Naive thymus-derived CD4-positive, alpha-beta T cell (primary cell): Measurements from ENCODE around the gene ANK3. TPM values are rescaled to one million over a fixed set of nuclear protein-coding genes. Genes with fewer than 3 reads are reported as not detected.
A peak's percentile ranks its signal among the peaks of the same experiment; 100 is the strongest.

ENCODE experiments used
- ATAC-seq: fragments of 150-1000 bp; cut with Tn5 transposase; 2 replicates; pipeline ENCODE4 v1.10.0; 2021; ENCODE audit warnings: mild to moderate bottlenecking, moderate library complexity
- CTCF ChIA-PET: fragments of 350-600 bp; sonication (Branson Sonifier 250); formaldehyde crosslinking; loops from one replicate; lab custom pipeline; 2021; ENCODE audit warnings: antibody characterized with exemption; lab: Charles Lee
- POLR2A ChIA-PET: fragments of 350-600 bp; sonication (Branson Sonifier 250); formaldehyde crosslinking; loops from one replicate; lab custom pipeline; 2021; ENCODE audit warnings: antibody characterized with exemption, inconsistent platforms; lab: Charles Lee
- DNase-seq, 9 donors: peaks; one replicate each; pipeline versions ENCODE4 v3.0.0 to v3.0.0-alpha.2; 2020 to 2022; ENCODE audit warnings: mixed read lengths in 1 of 9
- H3K27ac ChIP-seq: one replicate; pipeline ENCODE4 v1.7.0; 2013; ENCODE audit warnings: mild to moderate bottlenecking, low read depth, low read length, moderate library complexity
- H3K27me3 ChIP-seq, 2 donors: one replicate each; pipeline ENCODE4 v1.7.0; 2013; ENCODE audit warnings: low read length in 2 of 2, mild to moderate bottlenecking in 2 of 2, moderate library complexity in 2 of 2; ENCODE audit not compliant: control insufficient read depth in 2 of 2, insufficient read depth in 2 of 2
- H3K36me3 ChIP-seq, 3 experiments: 1 replicate in 2 of 3; 2 replicates in 1 of 3; pipeline ENCODE4 v1.7.0; 2013; ENCODE audit warnings: low read length in 3 of 3, mild to moderate bottlenecking in 3 of 3, moderate library complexity in 1 of 3; ENCODE audit not compliant: insufficient read depth in 3 of 3, control insufficient read depth in 2 of 3
- H3K4me1 ChIP-seq, 2 donors: one replicate each; pipeline ENCODE4 v1.7.0; 2013; ENCODE audit warnings: low read length in 2 of 2, mild to moderate bottlenecking in 2 of 2, moderate library complexity in 1 of 2; ENCODE audit not compliant: control insufficient read depth in 2 of 2, insufficient read depth in 2 of 2
- H3K4me3 ChIP-seq: 2 replicates; pipeline ENCODE4 v1.7.0; 2013; ENCODE audit warnings: mild to moderate bottlenecking, low read length
- H3K9me3 ChIP-seq, 3 experiments: 1 replicate in 2 of 3; 2 replicates in 1 of 3; pipeline ENCODE4 v1.7.0; 2013; ENCODE audit warnings: low read length in 3 of 3; ENCODE audit not compliant: control insufficient read depth in 2 of 3
- H3K27ac Mint-ChIP-seq, 9 donors: one replicate each; pipeline ENCODE4 v1.8.0; 2020 to 2022; ENCODE audit warnings: mixed read lengths in 9 of 9, mild to moderate bottlenecking in 8 of 9, moderate library complexity in 5 of 9, inconsistent platforms in 2 of 9
- H3K27me3 Mint-ChIP-seq, 5 donors: one replicate each; pipeline ENCODE4 v1.8.0; 2021 to 2022; ENCODE audit warnings: mixed read lengths in 5 of 5, mild to moderate bottlenecking in 1 of 5
- H3K36me3 Mint-ChIP-seq, 5 donors: one replicate each; pipeline ENCODE4 v1.8.0; 2020 to 2022; ENCODE audit warnings: mixed read lengths in 5 of 5, mild to moderate bottlenecking in 3 of 5, inconsistent platforms in 1 of 5
- H3K4me1 Mint-ChIP-seq, 7 donors: one replicate each; pipeline ENCODE4 v1.8.0; 2020 to 2022; ENCODE audit warnings: mixed read lengths in 7 of 7, mild to moderate bottlenecking in 3 of 7, inconsistent platforms in 1 of 7
- H3K4me3 Mint-ChIP-seq, 10 donors: one replicate each; pipeline ENCODE4 v1.8.0; 2020 to 2022; ENCODE audit warnings: mild to moderate bottlenecking in 10 of 10, mixed read lengths in 10 of 10, moderate library complexity in 6 of 10, inconsistent platforms in 2 of 10
- H3K9me3 Mint-ChIP-seq, 11 donors: one replicate each; pipeline ENCODE4 v1.8.0; 2020 to 2022; ENCODE audit warnings: mixed read lengths in 11 of 11, mild to moderate bottlenecking in 4 of 11, inconsistent platforms in 1 of 11, moderate library complexity in 1 of 11
- intact Hi-C, 2 donors: fragments of 100-400 bp; cut with micrococcal nuclease; formaldehyde crosslinking; loops; one replicate each; pipeline ENCODE4 v1.15.1; 2023
- polyA plus RNA-seq, 2 donors: library from polyadenylated mRNA; unstranded; fragments of 300-500 nt; fragmentation: Illumina TruSeq; gene quantifications; one replicate each; pipeline ENCODE4 v1.2.3, GENCODE V29; 2021
- total RNA-seq, 6 experiments: library from RNA in 5 of 6; stranded (reverse) in 5 of 6; gene quantifications; 1 replicate in 5 of 6; 2 replicates in 1 of 6; pipeline ENCODE4 v1.2.3 and lab custom pipeline; 2021 to 2026

ANK3 gene
- total and polyA plus RNA-seq, 7 experiments from 2014 or later, result 23.9 to 72.9 (median 61.4) TPM

DNA sequence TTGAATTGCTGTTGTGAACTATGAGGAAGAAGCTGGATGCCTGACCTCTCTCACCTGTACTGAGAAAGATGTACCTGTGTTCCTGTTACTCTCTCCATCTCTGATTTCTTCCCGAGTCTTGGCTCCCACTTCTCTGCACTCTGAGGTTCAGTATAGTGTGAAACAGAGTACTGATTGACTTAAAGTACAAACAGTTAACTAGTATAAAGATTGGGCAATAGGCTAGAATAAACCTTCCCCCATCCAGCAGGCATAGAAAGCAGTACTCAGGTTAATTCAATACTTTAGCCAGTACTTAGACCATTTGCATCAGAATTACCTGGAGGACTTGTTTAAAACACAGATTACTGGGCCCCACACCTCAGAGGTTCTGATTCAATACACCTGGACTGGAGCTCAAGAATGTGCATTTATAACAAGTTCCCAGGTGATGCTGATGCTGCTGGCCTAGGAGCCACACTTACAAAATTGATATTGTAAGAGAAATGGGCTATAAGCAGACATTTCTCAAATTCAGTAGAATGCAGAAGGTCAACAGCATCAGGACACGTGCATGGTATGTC lies 51.6 kb downstream of the ANK3 start:
- Histone ChIP-seq H3K4me3 (no peak overlapping the region), H3K27ac (no peak overlapping the region), H3K36me3 (no peaks in the 10 kb centered on the region), H3K4me1 (no peaks in the 10 kb centered on the region), H3K27me3 (no peaks in the 10 kb centered on the region), H3K9me3 (no peaks in the 10 kb centered on the region)
- H3K27ac Mint-ChIP-seq, result no peak overlapping the region
- H3K4me3 Mint-ChIP-seq, result no peak overlapping the region
- ChIA-PET POLR2A (no interaction called here), CTCF (interaction anchor here (0.6 kb wide), 1 partner anchor 1757 kb away, joined by 5 read pairs; no protein-coding TSS in a partner anchor)
- peaks cover 0 to 34% (median 5%) of the 10 kb centered on the region in 5 donors for H3K36me3 Mint-ChIP-seq
- H3K4me1 Mint-ChIP-seq, result peaks cover 0 to 14% (median 6%) of the 10 kb centered on the region in 7 donors
- H3K9me3 Mint-ChIP-seq, result peaks cover 0 to 1% (median 0%) of the 10 kb centered on the region in 11 donors
- DNase-seq, result no peak
- no peak for ATAC-seq
- H3K27me3 Mint-ChIP-seq, result no peaks in the 10 kb centered on the region
- intact Hi-C loops, result no loop called here

DNA sequence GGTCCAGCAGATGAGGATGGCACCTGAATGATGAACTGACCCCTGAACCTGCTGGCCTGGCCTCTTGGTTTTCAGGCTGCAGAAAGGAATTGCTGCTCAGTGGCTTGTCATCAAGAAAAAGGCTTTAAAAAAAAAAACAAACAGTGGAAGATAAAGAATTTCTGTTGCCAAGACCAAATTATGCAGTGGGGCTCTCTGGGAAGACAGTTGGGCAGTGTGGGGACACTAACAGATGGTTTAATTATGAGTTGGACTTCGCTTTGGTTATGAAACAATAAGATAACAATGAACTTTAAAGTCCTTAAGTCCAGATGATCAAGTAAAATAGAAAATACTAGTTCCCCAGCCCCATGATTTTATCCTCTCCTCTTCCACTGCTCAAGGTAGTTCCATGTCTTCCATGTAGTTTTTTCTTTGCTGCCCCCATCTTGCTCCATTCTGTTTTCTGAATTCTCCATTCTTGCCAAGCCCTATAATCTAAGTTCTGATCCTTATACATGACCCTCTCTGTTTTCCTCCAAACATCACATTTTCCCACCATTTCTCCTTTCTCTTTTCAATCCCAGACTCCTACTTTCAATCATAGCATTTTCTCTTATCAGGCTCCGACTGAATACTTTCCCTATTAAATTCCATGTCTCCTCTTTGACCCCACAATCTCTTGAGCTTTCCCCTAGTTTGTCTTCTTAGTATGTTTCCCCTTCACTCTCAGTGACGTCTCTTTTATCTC lies 52.6 kb downstream of the ANK3 start:
- Histone ChIP-seq H3K36me3 (no peaks in the 10 kb centered on the region), H3K27ac (no peak overlapping the region), H3K4me1 (no peaks in the 10 kb centered on the region), H3K4me3 (no peak overlapping the region), H3K9me3 (no peaks in the 10 kb centered on the region), H3K27me3 (no peaks in the 10 kb centered on the region)
- DNase-seq (no peak), ATAC-seq (no peak)
- Mint-ChIP-seq H3K27ac (peak overlapping the region in 1 of 9 donors; percentile 62), H3K4me1 (peaks cover 0 to 10% (median 5%) of the 10 kb centered on the region in 7 donors), H3K27me3 (no peaks in the 10 kb centered on the region), H3K36me3 (peaks cover 0 to 34% (median 10%) of the 10 kb centered on the region in 5 donors), H3K4me3 (no peak overlapping the region), H3K9me3 (peaks cover 0 to 1% (median 0%) of the 10 kb centered on the region in 11 donors)
- intact Hi-C loops, result no loop called here
- ChIA-PET CTCF (no interaction called here), POLR2A (no interaction called here)

DNA sequence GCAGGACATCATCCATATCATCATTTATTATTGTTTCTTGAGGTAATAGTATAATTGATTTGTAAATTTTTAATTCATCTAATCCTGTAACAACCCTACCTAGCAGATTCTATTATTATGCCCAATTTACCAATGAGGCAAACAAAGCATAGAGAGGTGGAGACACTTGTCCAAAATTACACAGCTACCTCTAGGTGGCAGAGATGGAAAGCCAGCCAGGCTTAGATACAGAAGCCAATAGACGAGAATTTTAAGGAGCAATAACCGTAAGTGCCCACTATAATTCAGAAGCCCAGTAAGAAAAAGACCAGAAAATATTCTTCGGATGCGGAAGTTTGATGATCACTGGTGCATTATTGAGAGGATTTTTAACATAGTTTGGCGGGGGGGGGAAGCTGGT lies 54.0 kb downstream of the ANK3 start:
- intact Hi-C loops, result no loop called here
- DNase-seq (no peak), ATAC-seq (no peak)
- peaks cover 0 to 1% (median 0%) of the 10 kb centered on the region in 11 donors for H3K9me3 Mint-ChIP-seq
- Histone ChIP-seq H3K27ac (no peak overlapping the region), H3K27me3 (no peaks in the 10 kb centered on the region), H3K4me1 (no peaks in the 10 kb centered on the region), H3K9me3 (no peaks in the 10 kb centered on the region), H3K4me3 (no peak overlapping the region), H3K36me3 (no peaks in the 10 kb centered on the region)
- H3K4me1 Mint-ChIP-seq, result no peaks in the 10 kb centered on the region
- H3K36me3 Mint-ChIP-seq, result peaks cover 0 to 30% (median 10%) of the 10 kb centered on the region in 5 donors
- POLR2A ChIA-PET, result interaction anchor here (0.6 kb wide), 1 partner anchor 9 kb away, joined by 3 read pairs; no protein-coding TSS in a partner anchor
- H3K27me3 Mint-ChIP-seq, result no peaks in the 10 kb centered on the region
- no peak overlapping the region for H3K27ac Mint-ChIP-seq
- CTCF ChIA-PET, result no interaction called here
- H3K4me3 Mint-ChIP-seq, result no peak overlapping the region

DNA sequence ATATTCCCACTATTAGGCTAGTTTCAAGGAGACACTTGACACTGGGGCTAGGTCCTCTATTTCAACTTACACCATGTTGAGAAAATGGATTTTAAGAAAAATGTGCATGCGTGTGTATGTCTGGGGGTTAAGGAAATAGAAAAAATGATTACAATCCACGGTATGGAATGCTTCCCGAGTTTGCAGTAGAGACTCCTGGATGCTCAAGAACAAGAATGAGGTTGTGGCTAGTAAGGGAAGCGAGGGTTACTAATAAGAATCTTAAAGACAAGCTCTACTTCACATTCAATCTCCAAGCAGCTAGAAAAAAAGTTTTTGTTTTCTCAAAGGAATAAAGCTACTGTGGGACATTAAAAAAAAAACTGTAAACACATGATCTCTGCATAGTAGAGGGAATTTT lies 54.7 kb downstream of the ANK3 start:
- no peak overlapping the region for H3K27ac Mint-ChIP-seq
- no peaks in the 10 kb centered on the region for H3K27me3 ChIP-seq
- H3K36me3 ChIP-seq, result no peaks in the 10 kb centered on the region
- ChIA-PET CTCF (no interaction called here), POLR2A (interaction anchor here (0.6 kb wide), 1 partner anchor 10 kb away, joined by 3 read pairs; no protein-coding TSS in a partner anchor)
- peaks cover 0 to 35% (median 16%) of the 10 kb centered on the region in 5 donors for H3K36me3 Mint-ChIP-seq
- peaks cover 0 to 5% (median 0%) of the 10 kb centered on the region in 11 donors for H3K9me3 Mint-ChIP-seq
- DNase-seq, result no peak
- no peak overlapping the region for H3K27ac ChIP-seq
- intact Hi-C loops, result no loop called here
- H3K27me3 Mint-ChIP-seq, result no peaks in the 10 kb centered on the region
- no peak for ATAC-seq
- no peaks in the 10 kb centered on the region for H3K4me1 ChIP-seq
- no peak overlapping the region for H3K4me3 ChIP-seq
- no peak overlapping the region for H3K4me3 Mint-ChIP-seq
- peaks cover 0 to 6% (median 6%) of the 10 kb centered on the region in 7 donors for H3K4me1 Mint-ChIP-seq
- no peaks in the 10 kb centered on the region for H3K9me3 ChIP-seq

DNA sequence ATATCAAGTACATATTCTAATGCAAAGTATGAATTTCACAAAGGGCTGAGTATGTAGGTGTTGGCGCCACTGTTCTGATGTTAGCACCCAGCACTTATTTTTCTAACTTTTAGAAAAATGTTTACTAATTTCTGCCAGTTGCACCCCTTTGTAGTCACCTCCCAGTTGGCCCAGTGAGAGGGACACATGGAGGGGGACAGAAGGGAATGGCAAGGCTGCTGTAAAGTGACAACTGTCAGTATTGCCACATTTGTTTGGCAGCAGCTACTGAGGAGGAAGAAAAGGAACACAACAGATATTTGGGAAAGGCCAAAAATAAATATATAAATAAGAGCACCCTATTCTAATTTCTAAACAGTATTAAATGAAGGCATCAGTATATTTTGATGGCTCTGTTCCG lies 57.3 kb downstream of the ANK3 start:
- Histone ChIP-seq H3K4me1 (no peaks in the 10 kb centered on the region), H3K27ac (no peak overlapping the region), H3K27me3 (no peaks in the 10 kb centered on the region), H3K36me3 (no peaks in the 10 kb centered on the region), H3K4me3 (no peak overlapping the region), H3K9me3 (no peaks in the 10 kb centered on the region)
- ChIA-PET CTCF (no interaction called here), POLR2A (no interaction called here)
- no peak overlapping the region for H3K4me3 Mint-ChIP-seq
- DNase-seq, result no peak
- peaks cover 0 to 13% (median 0%) of the 10 kb centered on the region in 11 donors for H3K9me3 Mint-ChIP-seq
- no peak for ATAC-seq
- intact Hi-C loops, result no loop called here
- peaks cover 0 to 27% (median 15%) of the 10 kb centered on the region in 5 donors for H3K36me3 Mint-ChIP-seq
- H3K27me3 Mint-ChIP-seq, result no peaks in the 10 kb centered on the region
- no peak overlapping the region for H3K27ac Mint-ChIP-seq
- peaks cover 0 to 12% (median 9%) of the 10 kb centered on the region in 7 donors for H3K4me1 Mint-ChIP-seq

DNA sequence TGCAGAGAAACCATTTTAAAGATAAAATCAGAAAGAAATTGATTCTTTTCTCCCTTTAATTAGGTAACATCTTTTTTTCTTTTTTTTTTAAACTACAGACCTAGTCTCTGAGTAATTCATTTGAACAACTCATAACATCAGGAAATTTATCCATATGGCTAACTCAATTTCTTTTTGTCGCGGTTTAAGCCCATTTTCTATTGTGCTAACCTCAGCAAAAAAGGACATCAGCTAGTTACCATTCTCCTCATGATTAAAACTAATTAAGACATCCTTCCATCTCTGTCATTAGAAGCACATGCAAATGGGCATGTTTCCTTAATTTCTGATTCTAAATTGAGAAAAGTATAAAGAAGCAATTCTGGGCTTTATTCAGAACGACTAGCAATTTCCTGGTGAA lies 57.8 kb downstream of the ANK3 start:
- H3K36me3 Mint-ChIP-seq, result peaks cover 0 to 27% (median 12%) of the 10 kb centered on the region in 5 donors
- POLR2A ChIA-PET, result no interaction called here
- no peak for ATAC-seq

More for the DNA sequence above, 57.8 kb downstream of the ANK3 start:
- H3K27me3 Mint-ChIP-seq, result no peaks in the 10 kb centered on the region
- peaks cover 0 to 13% (median 12%) of the 10 kb centered on the region in 7 donors for H3K4me1 Mint-ChIP-seq
- peaks cover 0 to 13% (median 0%) of the 10 kb centered on the region in 11 donors for H3K9me3 Mint-ChIP-seq
- no peak overlapping the region for H3K27ac Mint-ChIP-seq
- Histone ChIP-seq H3K36me3 (no peaks in the 10 kb centered on the region), H3K27ac (no peak overlapping the region), H3K4me3 (no peak overlapping the region), H3K27me3 (no peaks in the 10 kb centered on the region), H3K4me1 (no peaks in the 10 kb centered on the region), H3K9me3 (no peaks in the 10 kb centered on the region)
- intact Hi-C loops, result no loop called here
- no peak for DNase-seq
- H3K4me3 Mint-ChIP-seq, result no peak overlapping the region
- CTCF ChIA-PET, result no interaction called here
